Measurements from ENCODE around the gene HACD4. TPM values are rescaled to one million over a fixed set of nuclear protein-coding genes. Genes with fewer than 3 reads are reported as not detected.
A peak's percentile ranks its signal among the peaks of the same experiment; 100 is the strongest.

Gene HACD4
- total RNA-seq, 1 donor from 2014 or later, result 0.79 TPM

- FAIRE-seq (no peak), DNase-seq (ENCODE audit: low read depth) (peak; percentile 54)
- H3K36me3 ChIP-seq (ENCODE audit: control insufficient read depth, insufficient read depth, low read length), result no peaks in the 10 kb centered on the region
- no peak overlapping the region for H3K4me3 ChIP-seq (ENCODE audit: low read depth, low read length)
- TF ChIP-seq CTCF (IDR thresholded peaks at IDR 0.05; ENCODE audit: insufficient read depth, low read length, severe bottlenecking), result no peak
- H3K27me3 ChIP-seq (ENCODE audit: control insufficient read depth, insufficient read depth, low read length), result no peaks in the 10 kb centered on the region
Measured at GRCh38 chr9:21043841-21044240, 12.4 kb upstream of the HACD4 start.

GRCh38 chr9:21042466-21042865, 11.0 kb upstream of the HACD4 start:
- FAIRE-seq, result no peak
- no peak for TF ChIP-seq CTCF (IDR thresholded peaks at IDR 0.05; ENCODE audit: insufficient read depth, low read length, severe bottlenecking)
- Histone ChIP-seq H3K27me3 (ENCODE audit: control insufficient read depth, insufficient read depth, low read length) (no peaks in the 10 kb centered on the region), H3K36me3 (ENCODE audit: control insufficient read depth, insufficient read depth, low read length) (no peaks in the 10 kb centered on the region), H3K4me3 (ENCODE audit: low read depth, low read length) (no peak overlapping the region)
- DNase-seq (ENCODE audit: low read depth), result no peak

- FAIRE-seq, result no peak
- H3K36me3 ChIP-seq (ENCODE audit: control insufficient read depth, insufficient read depth, low read length), result no peaks in the 10 kb centered on the region
- no peak overlapping the region for H3K4me3 ChIP-seq (ENCODE audit: low read depth, low read length)
- no peak for TF ChIP-seq CTCF (IDR thresholded peaks at IDR 0.05; ENCODE audit: insufficient read depth, low read length, severe bottlenecking)
- no peaks in the 10 kb centered on the region for H3K27me3 ChIP-seq (ENCODE audit: control insufficient read depth, insufficient read depth, low read length)
- DNase-seq (ENCODE audit: low read depth), result no peak
Measured at GRCh38 chr9:21039302-21039701, 7.9 kb upstream of the HACD4 start.

- DNase-seq (ENCODE audit: low read depth) (no peak), FAIRE-seq (no peak)
- H3K4me3 ChIP-seq (ENCODE audit: low read depth, low read length), result no peak overlapping the region
- TF ChIP-seq CTCF (IDR thresholded peaks at IDR 0.05; ENCODE audit: insufficient read depth, low read length, severe bottlenecking), result no peak
- no peaks in the 10 kb centered on the region for H3K36me3 ChIP-seq (ENCODE audit: control insufficient read depth, insufficient read depth, low read length)
- no peaks in the 10 kb centered on the region for H3K27me3 ChIP-seq (ENCODE audit: control insufficient read depth, insufficient read depth, low read length)
Measured at GRCh38 chr9:21037278-21037677, 5.8 kb upstream of the HACD4 start.

- Histone ChIP-seq H3K4me3 (ENCODE audit: low read depth, low read length) (peak overlapping the region; percentile 43), H3K27me3 (ENCODE audit: control insufficient read depth, insufficient read depth, low read length) (no peaks in the 10 kb centered on the region), H3K36me3 (ENCODE audit: control insufficient read depth, insufficient read depth, low read length) (no peaks in the 10 kb centered on the region)
- no peak for TF ChIP-seq CTCF (IDR thresholded peaks at IDR 0.05; ENCODE audit: insufficient read depth, low read length, severe bottlenecking)
- FAIRE-seq, result no peak
- DNase-seq (ENCODE audit: low read depth), result no peak
Measured at GRCh38 chr9:21031808-21032183, 356 bp upstream of the HACD4 start.

GRCh38 chr9:21030389-21031035, 928 bp downstream of the HACD4 start:
- H3K27me3 ChIP-seq (ENCODE audit: control insufficient read depth, insufficient read depth, low read length), result no peaks in the 10 kb centered on the region
- no peak for TF ChIP-seq CTCF (IDR thresholded peaks at IDR 0.05; ENCODE audit: insufficient read depth, low read length, severe bottlenecking)
- DNase-seq (ENCODE audit: low read depth) (peak; percentile 76), FAIRE-seq (no peak)
- H3K36me3 ChIP-seq (ENCODE audit: control insufficient read depth, insufficient read depth, low read length), result no peaks in the 10 kb centered on the region
- no peak overlapping the region for H3K4me3 ChIP-seq (ENCODE audit: low read depth, low read length)

All from bronchial epithelial cell (primary cell).